Astrocyte (in vitro differentiated cells and primary cell): ENCODE measurements around the gene TNRC6A. TPM values are rescaled to one million over a fixed set of nuclear protein-coding genes. Genes with fewer than 3 reads are reported as not detected.

Source experiments
- DNase-seq: peaks from one replicate; pipeline ENCODE4 v3.0.0-alpha.2; 2010; ENCODE audit warnings: low read depth
- FAIRE-seq: peaks from 2 replicates; lab custom pipeline; 2011; peaks lifted over from hg19 to GRCh38; lab: Jason Lieb, UNC
- H2AFZ ChIP-seq: 2 replicates; pipeline ENCODE4 v1.6.0; 2012; ENCODE audit warnings: low read depth, low read length, inconsistent platforms
- H3K27ac ChIP-seq: 2 replicates; pipeline ENCODE4 v1.5.1; 2011; ENCODE audit warnings: low read depth, low read length, inconsistent platforms
- H3K27me3 ChIP-seq: 2 replicates; pipeline ENCODE4 v1.6.0; 2011; ENCODE audit warnings: low read length, inconsistent platforms; ENCODE audit not compliant: insufficient read depth
- H3K36me3 ChIP-seq: 2 replicates; pipeline ENCODE4 v1.5.1; 2011; ENCODE audit warnings: low read length, inconsistent platforms; ENCODE audit not compliant: insufficient read depth
- H3K4me1 ChIP-seq: 2 replicates; pipeline ENCODE4 v1.5.1; 2011; ENCODE audit warnings: low read length, inconsistent platforms; ENCODE audit not compliant: insufficient read depth
- H3K4me2 ChIP-seq: 2 replicates; pipeline ENCODE4 v1.6.0; 2012; ENCODE audit warnings: low read length, inconsistent platforms
- H3K4me3 ChIP-seq: 2 replicates; pipeline ENCODE4 v1.5.1; 2011; ENCODE audit warnings: low read depth, mild to moderate bottlenecking, low read length, inconsistent platforms; ENCODE audit not compliant: insufficient read depth
- H3K79me2 ChIP-seq: 2 replicates; pipeline ENCODE4 v1.6.0; 2012; ENCODE audit warnings: mild to moderate bottlenecking, low read length, inconsistent platforms; ENCODE audit not compliant: insufficient read depth
- H3K9ac ChIP-seq: 2 replicates; pipeline ENCODE4 v1.6.0; 2012; ENCODE audit warnings: mild to moderate bottlenecking, low read length, inconsistent platforms
- H3K9me3 ChIP-seq: 2 replicates; pipeline ENCODE4 v1.5.1; 2012; ENCODE audit warnings: low read depth, mild to moderate bottlenecking, low read length, inconsistent platforms; ENCODE audit not compliant: insufficient read depth
- H4K20me1 ChIP-seq: 2 replicates; pipeline ENCODE4 v1.6.0; 2012; ENCODE audit warnings: low read length, inconsistent platforms; ENCODE audit not compliant: insufficient read depth
- H3K27ac Mint-ChIP-seq: one replicate; pipeline ENCODE4 v1.8.0; 2021; ENCODE audit warnings: mild to moderate bottlenecking, mixed read lengths; ENCODE audit not compliant: unreplicated experiment
- H3K27me3 Mint-ChIP-seq: one replicate; pipeline ENCODE4 v1.8.0; 2021; ENCODE audit warnings: low read depth, mixed read lengths; ENCODE audit not compliant: unreplicated experiment
- H3K36me3 Mint-ChIP-seq: one replicate; pipeline ENCODE4 v1.8.0; 2021; ENCODE audit warnings: low read depth, mixed read lengths; ENCODE audit not compliant: unreplicated experiment
- H3K4me1 Mint-ChIP-seq: one replicate; pipeline ENCODE4 v1.8.0; 2021; ENCODE audit warnings: low read depth, mixed read lengths; ENCODE audit not compliant: unreplicated experiment
- H3K4me3 Mint-ChIP-seq: one replicate; pipeline ENCODE4 v1.8.0; 2021; ENCODE audit warnings: mild to moderate bottlenecking, moderate library complexity, mixed read lengths; ENCODE audit not compliant: unreplicated experiment
- H3K9me3 Mint-ChIP-seq: one replicate; pipeline ENCODE4 v1.8.0; 2021; ENCODE audit warnings: mild to moderate bottlenecking, mixed read lengths; ENCODE audit not compliant: unreplicated experiment
- EZH2 ChIP-seq: IDR thresholded peaks from 2 replicates; pipeline ENCODE4 v1.6.1; 2012; ENCODE audit warnings: mild to moderate bottlenecking, low read length, inconsistent platforms; ENCODE audit not compliant: insufficient read depth
- total RNA-seq: library from RNA; stranded (reverse); gene quantifications from 2 replicates; pipeline ENCODE4 v1.2.1, GENCODE V29; 2021
- TF ChIP-seq, protein P1 (sequence below): IDR thresholded peaks from 2 replicates; pipeline ENCODE4 v1.5.1; 2011; ENCODE audit warnings: low read depth, mild to moderate bottlenecking, inconsistent platforms, low read length, moderate library complexity; ENCODE audit not compliant: insufficient read depth

The TNRC6A gene
- total RNA-seq, 1 donor from 2014 or later: 51.1 TPM

DNA sequence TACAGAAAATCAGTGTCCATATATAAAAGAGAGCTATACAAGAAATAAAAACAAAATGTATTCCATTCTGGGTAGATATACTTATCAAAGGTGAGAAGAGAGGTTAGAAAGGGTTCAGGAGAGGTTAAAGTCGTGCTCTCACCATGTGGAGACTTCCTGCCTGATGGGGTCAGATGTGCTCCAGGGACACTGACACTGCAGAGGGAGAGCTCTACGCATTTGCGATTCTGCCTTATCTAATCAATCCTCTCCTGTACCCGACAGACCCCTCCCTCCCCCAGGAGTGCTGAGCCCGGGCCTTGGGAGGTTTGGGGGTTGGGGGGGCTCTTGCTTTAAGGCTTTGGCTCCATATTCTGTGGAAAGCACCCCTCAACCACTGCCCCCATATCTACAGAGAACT, 99.7 kb downstream of the TNRC6A start:
- no peaks in the 10 kb centered on the region for H3K4me1 ChIP-seq
- H3K4me3 ChIP-seq: no peak overlapping the region
- peaks cover 15% of the 10 kb centered on the region for H3K36me3 ChIP-seq
- H3K27me3 Mint-ChIP-seq: no peaks in the 10 kb centered on the region
- no peaks in the 10 kb centered on the region for H3K9me3 ChIP-seq
- no peak for TF ChIP-seq EZH2
- TF ChIP-seq, protein P1, sequence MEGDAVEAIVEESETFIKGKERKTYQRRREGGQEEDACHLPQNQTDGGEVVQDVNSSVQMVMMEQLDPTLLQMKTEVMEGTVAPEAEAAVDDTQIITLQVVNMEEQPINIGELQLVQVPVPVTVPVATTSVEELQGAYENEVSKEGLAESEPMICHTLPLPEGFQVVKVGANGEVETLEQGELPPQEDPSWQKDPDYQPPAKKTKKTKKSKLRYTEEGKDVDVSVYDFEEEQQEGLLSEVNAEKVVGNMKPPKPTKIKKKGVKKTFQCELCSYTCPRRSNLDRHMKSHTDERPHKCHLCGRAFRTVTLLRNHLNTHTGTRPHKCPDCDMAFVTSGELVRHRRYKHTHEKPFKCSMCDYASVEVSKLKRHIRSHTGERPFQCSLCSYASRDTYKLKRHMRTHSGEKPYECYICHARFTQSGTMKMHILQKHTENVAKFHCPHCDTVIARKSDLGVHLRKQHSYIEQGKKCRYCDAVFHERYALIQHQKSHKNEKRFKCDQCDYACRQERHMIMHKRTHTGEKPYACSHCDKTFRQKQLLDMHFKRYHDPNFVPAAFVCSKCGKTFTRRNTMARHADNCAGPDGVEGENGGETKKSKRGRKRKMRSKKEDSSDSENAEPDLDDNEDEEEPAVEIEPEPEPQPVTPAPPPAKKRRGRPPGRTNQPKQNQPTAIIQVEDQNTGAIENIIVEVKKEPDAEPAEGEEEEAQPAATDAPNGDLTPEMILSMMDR: no peak
- H3K4me2 ChIP-seq: no peak overlapping the region
- no peak overlapping the region for H3K27ac ChIP-seq
- no peaks in the 10 kb centered on the region for H3K27me3 ChIP-seq
- H3K36me3 Mint-ChIP-seq: peaks cover 11% of the 10 kb centered on the region
- H3K9me3 Mint-ChIP-seq: no peaks in the 10 kb centered on the region
- DNase-seq: no peak
- no peak for FAIRE-seq
- no peak overlapping the region for H2AFZ ChIP-seq
- H3K27ac Mint-ChIP-seq: no peak overlapping the region
- no peaks in the 10 kb centered on the region for H3K4me1 Mint-ChIP-seq
- H3K4me3 Mint-ChIP-seq: no peak overlapping the region
- no peak overlapping the region for H3K9ac ChIP-seq
- peaks cover 11% of the 10 kb centered on the region for H4K20me1 ChIP-seq
- no peaks in the 10 kb centered on the region for H3K79me2 ChIP-seq

DNA sequence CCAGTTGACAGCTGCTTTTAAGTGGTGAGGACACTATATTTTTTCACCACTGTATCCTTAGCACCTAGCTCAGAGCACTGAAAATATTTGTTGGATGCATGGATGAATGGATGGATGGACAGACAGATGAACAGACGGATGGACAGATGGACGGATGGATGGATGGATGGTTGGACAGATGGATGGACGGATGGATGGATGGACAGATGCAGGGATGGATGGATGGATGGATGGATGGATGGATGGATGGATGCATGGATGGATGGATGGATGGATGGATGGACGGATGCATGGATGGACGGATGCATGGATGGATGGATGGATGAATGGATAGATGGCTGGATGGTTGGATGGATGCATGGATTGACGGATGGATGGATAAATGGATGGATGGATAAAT, 103.9 kb downstream of the TNRC6A start:
- H3K9me3 ChIP-seq: no peaks in the 10 kb centered on the region
- H3K36me3 Mint-ChIP-seq: peaks cover under 1% of the 10 kb centered on the region
- no peak for FAIRE-seq

More for the DNA sequence above, 103.9 kb downstream of the TNRC6A start:
- H4K20me1 ChIP-seq: no peaks in the 10 kb centered on the region
- no peaks in the 10 kb centered on the region for H3K79me2 ChIP-seq
- no peaks in the 10 kb centered on the region for H3K4me1 ChIP-seq
- no peaks in the 10 kb centered on the region for H3K36me3 ChIP-seq
- H3K4me2 ChIP-seq: no peak overlapping the region
- Mint-ChIP-seq H3K4me3 (no peak overlapping the region), H3K27ac (no peak overlapping the region), H3K9me3 (no peaks in the 10 kb centered on the region), H3K27me3 (no peaks in the 10 kb centered on the region), H3K4me1 (no peaks in the 10 kb centered on the region)
- H2AFZ ChIP-seq: no peak overlapping the region
- H3K4me3 ChIP-seq: no peak overlapping the region
- TF ChIP-seq EZH2: no peak
- TF ChIP-seq, protein P1: no peak
- no peak overlapping the region for H3K9ac ChIP-seq
- no peak for DNase-seq
- no peaks in the 10 kb centered on the region for H3K27me3 ChIP-seq
- H3K27ac ChIP-seq: no peak overlapping the region
